DND-41 (cell line): ENCODE measurements around the gene STRN3.

Source experiments
- EZH2 ChIP-seq: IDR thresholded peaks from 3 replicates; pipeline ENCODE4 v1.6.1; 2012; ENCODE audit warnings: borderline replicate concordance, low read depth, mild to moderate bottlenecking, moderate library complexity, low read length, inconsistent platforms; ENCODE audit not compliant: severe bottlenecking
- TF ChIP-seq, protein P1 (sequence below): IDR thresholded peaks from 2 replicates; pipeline ENCODE4 v1.5.1; 2012; ENCODE audit warnings: borderline replicate concordance, low read length, moderate library complexity, mild to moderate bottlenecking; ENCODE audit not compliant: poor library complexity, severe bottlenecking; ENCODE audit errors: extremely low read depth

DNA sequence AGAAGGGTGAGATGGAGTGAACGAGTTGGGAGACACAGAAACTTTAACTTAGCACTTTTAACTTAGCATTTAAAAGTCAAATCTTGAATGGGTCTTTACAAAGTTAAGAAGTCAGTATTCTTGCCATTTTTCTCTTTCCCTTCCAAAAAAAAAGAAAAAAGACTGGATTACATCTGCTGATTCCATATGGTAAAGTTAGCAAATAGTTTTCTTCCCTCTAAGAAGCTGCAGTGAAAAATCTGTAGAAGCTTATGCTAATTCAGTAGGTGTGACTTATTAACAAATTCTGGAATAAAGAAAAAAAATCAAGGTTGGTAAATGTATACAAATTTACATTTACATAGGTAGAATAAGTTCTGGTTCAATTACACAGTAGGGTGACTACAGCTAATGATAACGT, 100.9 kb downstream of the STRN3 start:
- TF ChIP-seq, protein P1, sequence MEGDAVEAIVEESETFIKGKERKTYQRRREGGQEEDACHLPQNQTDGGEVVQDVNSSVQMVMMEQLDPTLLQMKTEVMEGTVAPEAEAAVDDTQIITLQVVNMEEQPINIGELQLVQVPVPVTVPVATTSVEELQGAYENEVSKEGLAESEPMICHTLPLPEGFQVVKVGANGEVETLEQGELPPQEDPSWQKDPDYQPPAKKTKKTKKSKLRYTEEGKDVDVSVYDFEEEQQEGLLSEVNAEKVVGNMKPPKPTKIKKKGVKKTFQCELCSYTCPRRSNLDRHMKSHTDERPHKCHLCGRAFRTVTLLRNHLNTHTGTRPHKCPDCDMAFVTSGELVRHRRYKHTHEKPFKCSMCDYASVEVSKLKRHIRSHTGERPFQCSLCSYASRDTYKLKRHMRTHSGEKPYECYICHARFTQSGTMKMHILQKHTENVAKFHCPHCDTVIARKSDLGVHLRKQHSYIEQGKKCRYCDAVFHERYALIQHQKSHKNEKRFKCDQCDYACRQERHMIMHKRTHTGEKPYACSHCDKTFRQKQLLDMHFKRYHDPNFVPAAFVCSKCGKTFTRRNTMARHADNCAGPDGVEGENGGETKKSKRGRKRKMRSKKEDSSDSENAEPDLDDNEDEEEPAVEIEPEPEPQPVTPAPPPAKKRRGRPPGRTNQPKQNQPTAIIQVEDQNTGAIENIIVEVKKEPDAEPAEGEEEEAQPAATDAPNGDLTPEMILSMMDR = no peak
- no peak for TF ChIP-seq EZH2
